Kidney epithelial cell (primary cell): ENCODE results near the gene WDR70. TPM values are rescaled to one million over a fixed set of nuclear protein-coding genes. Genes with fewer than 3 reads are reported as not detected.
A peak's percentile ranks its signal among the peaks of the same experiment; 100 is the strongest.

Experiments
- DNase-seq: peaks from one replicate; pipeline ENCODE4 v3.0.0-alpha.2; 2010; ENCODE audit warnings: low read depth
- H3K27me3 ChIP-seq: 2 replicates; pipeline ENCODE4 v1.6.0; 2011; ENCODE audit warnings: low read length; ENCODE audit not compliant: control insufficient read depth, insufficient read depth
- H3K36me3 ChIP-seq: 2 replicates; pipeline ENCODE4 v1.5.1; 2011; ENCODE audit warnings: low read length; ENCODE audit not compliant: control insufficient read depth, insufficient read depth
- H3K4me3 ChIP-seq: 2 replicates; pipeline ENCODE4 v1.5.1; 2011; ENCODE audit warnings: low read depth, mild to moderate bottlenecking, control low read depth, low read length
- CTCF ChIP-seq: IDR thresholded peaks from 2 replicates; pipeline ENCODE4 v1.5.1; 2011; ENCODE audit warnings: mild to moderate bottlenecking, moderate library complexity, low read length, control low read depth, inconsistent platforms; ENCODE audit not compliant: insufficient read depth, poor library complexity, severe bottlenecking
- total RNA-seq: library from RNA; depleted of rRNA; stranded (reverse); fragments of >200 nt; gene quantifications from 2 replicates; pipeline ENCODE4 v1.2.3, GENCODE V29; 2015

The WDR70 gene
- total RNA-seq, 1 donor from 2014 or later: 19.6 TPM

GRCh38 chr5:37696190-37697021, 317.3 kb downstream of the WDR70 start:
- peak; percentile 14 for TF ChIP-seq CTCF
- Histone ChIP-seq H3K4me3 (no peak overlapping the region), H3K27me3 (no peaks in the 10 kb centered on the region), H3K36me3 (no peaks in the 10 kb centered on the region)
- peak; percentile 73 for DNase-seq

DNA sequence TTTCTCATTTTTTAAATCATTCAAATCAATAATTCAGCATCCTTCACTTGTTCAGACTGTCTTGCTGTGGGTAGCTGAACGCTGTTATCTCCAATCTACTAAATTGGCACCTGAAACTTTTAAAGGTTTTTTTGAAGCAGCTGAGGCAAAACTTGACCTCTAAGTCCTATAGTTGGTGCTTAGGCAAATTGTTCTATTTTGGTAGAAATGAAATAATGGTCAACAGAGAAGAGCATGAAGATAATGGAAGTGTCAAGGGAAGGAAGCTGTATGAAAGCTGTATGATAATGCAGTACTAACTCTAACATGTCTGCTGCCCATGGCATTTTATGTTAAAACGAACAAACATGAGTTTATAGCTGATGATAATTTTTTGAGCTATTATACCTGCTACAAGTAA, 322.8 kb downstream of the WDR70 start:
- Histone ChIP-seq H3K27me3 (no peaks in the 10 kb centered on the region), H3K36me3 (no peaks in the 10 kb centered on the region), H3K4me3 (no peak overlapping the region)
- TF ChIP-seq CTCF: no peak
- no peak for DNase-seq

DNA sequence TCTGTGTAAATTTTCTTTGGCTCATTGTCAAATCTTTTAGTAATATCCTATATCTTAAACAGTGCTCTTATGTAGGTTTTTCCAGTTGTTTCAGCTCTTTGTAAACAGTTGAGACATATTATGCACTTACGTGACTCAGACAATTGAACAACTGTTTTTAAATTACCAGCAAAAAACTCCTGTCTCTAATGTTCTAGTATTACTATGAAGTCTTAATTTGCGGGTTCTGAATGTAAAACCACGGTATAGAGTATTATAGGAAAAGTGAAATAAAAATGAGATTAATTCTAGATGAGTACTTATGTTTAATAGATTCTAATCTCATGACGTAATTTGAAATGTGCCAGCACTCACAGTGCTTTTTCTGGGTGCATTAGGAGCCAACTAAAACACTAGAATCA, 324.7 kb downstream of the WDR70 start:
- Histone ChIP-seq H3K4me3 (no peak overlapping the region), H3K27me3 (no peaks in the 10 kb centered on the region), H3K36me3 (no peaks in the 10 kb centered on the region)
- DNase-seq: no peak
- TF ChIP-seq CTCF: no peak

GRCh38 chr5:37704406-37704805, 325.3 kb downstream of the WDR70 start:
- H3K4me3 ChIP-seq: no peak overlapping the region
- TF ChIP-seq CTCF: no peak

DNA sequence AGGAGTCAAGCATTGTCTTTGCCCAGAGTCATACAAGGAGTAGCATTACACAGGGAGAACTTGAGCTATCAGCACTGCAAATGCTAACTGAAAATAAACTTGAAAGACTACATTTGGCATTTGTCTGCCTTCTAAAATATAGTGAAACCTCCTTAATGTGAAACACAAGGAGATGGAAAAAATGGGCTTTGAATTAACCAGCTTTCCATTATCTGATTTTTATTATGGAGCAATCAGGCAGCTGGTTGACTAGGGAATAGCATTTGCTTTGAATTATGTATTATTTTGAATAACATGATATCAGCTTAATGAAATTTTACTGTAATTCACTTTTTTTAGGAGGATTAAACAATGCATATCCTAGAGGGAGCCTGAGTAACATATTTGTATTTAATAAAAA, 329.9 kb downstream of the WDR70 start:
- Histone ChIP-seq H3K4me3 (no peak overlapping the region), H3K27me3 (no peaks in the 10 kb centered on the region), H3K36me3 (no peaks in the 10 kb centered on the region)
- no peak for TF ChIP-seq CTCF
- DNase-seq: no peak

More at GRCh38 chr5:37704406-37704805, 325.3 kb downstream of the WDR70 start:
- no peaks in the 10 kb centered on the region for H3K27me3 ChIP-seq
- no peaks in the 10 kb centered on the region for H3K36me3 ChIP-seq
- DNase-seq: no peak

DNA sequence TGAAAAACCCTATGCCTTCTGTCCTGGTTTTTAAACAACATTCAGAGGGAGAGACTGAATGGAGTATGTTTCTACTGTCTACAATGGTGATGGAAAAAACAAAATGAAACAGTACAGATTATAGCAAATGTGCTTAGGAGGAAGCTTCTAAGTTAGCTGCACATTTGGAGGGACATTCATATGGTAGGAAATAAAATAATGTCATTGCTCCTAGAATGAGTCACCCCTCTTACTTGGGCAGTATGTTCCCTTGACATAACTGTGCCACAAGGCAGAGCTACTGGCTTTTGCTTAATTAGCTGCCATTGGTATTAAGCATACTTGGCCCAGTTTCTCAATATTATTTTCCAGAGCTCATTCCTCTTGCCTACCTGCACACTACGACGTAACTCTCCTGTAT, 331.8 kb downstream of the WDR70 start:
- H3K4me3 ChIP-seq: no peak overlapping the region
- no peak for TF ChIP-seq CTCF
- DNase-seq: no peak
- H3K36me3 ChIP-seq: no peaks in the 10 kb centered on the region
- H3K27me3 ChIP-seq: no peaks in the 10 kb centered on the region
